Panc1 (cell line): Measurements from ENCODE around the gene SLC16A1. TPM values are rescaled to one million over a fixed set of nuclear protein-coding genes. Genes with fewer than 3 reads are reported as not detected.

Experiments used
- ATAC-seq: fragments of 200-7000 bp; cut with Tn5 transposase; 2 replicates; pipeline ENCODE4 v1.9.1; 2020; ENCODE audit warnings: mild to moderate bottlenecking, moderate library complexity
- BruUV-seq: library from RNA; stranded (reverse); fragments of 400-500 nt; replicated peaks from 2 replicates; lab custom pipeline; 2021; lab: Mats Ljungman, UMichigan
- CTCF ChIA-PET: fragments of 300-600 bp; sonication (Branson Sonifier 250); formaldehyde crosslinking; loops from one replicate; lab custom pipeline; 2022; ENCODE audit warnings: antibody characterized with exemption; lab: Charles Lee
- POLR2A ChIA-PET: fragments of 300-600 bp; sonication (Branson Sonifier 250); formaldehyde crosslinking; loops from one replicate; lab custom pipeline; 2022; ENCODE audit warnings: antibody characterized with exemption; lab: Charles Lee
- DNase-seq: peaks from one replicate; pipeline ENCODE4 v3.0.0-alpha.2; 2010; ENCODE audit warnings: low read depth, low spot score
- H3K27ac ChIP-seq: 2 replicates; pipeline ENCODE4 v1.5.1; 2011; ENCODE audit warnings: mild to moderate bottlenecking, low read length, inconsistent platforms
- H3K27me3 ChIP-seq: fragments of 200-500 bp; sonication (Bioruptor generic); 2 replicates; pipeline ENCODE4 v1.6.0; 2014; ENCODE audit warnings: low read length, inconsistent platforms; ENCODE audit not compliant: control insufficient read depth, insufficient read depth
- H3K36me3 ChIP-seq: fragments of 200-500 bp; sonication (Bioruptor generic); 2 replicates; pipeline ENCODE4 v1.5.1; 2014; ENCODE audit warnings: inconsistent platforms, mild to moderate bottlenecking, low read length, moderate library complexity; ENCODE audit not compliant: control insufficient read depth, insufficient read depth
- H3K4me1 ChIP-seq: 2 replicates; pipeline ENCODE4 v1.5.1; 2011; ENCODE audit warnings: inconsistent platforms, mild to moderate bottlenecking, low read length, moderate library complexity; ENCODE audit not compliant: control insufficient read depth, insufficient read depth
- H3K4me3 ChIP-seq, 2 experiments: 2 replicates each; pipeline ENCODE4 v1.5.1; 2011 to 2012; ENCODE audit warnings: low read depth in 2 of 2, low read length in 2 of 2, mild to moderate bottlenecking in 2 of 2, inconsistent platforms in 1 of 2, moderate library complexity in 1 of 2
- H3K9me3 ChIP-seq: fragments of 200-500 bp; sonication (Bioruptor generic); 2 replicates; pipeline ENCODE4 v1.5.1; 2014; ENCODE audit warnings: low read depth, mild to moderate bottlenecking, inconsistent platforms, low read length, moderate library complexity; ENCODE audit not compliant: control insufficient read depth, insufficient read depth
- POLR2AphosphoS5 ChIP-seq: IDR thresholded peaks from 2 replicates; pipeline ENCODE4 v1.6.1; 2012; ENCODE audit warnings: mild to moderate bottlenecking, low read depth, low read length, moderate library complexity
- REST ChIP-seq, 2 experiments: IDR thresholded peaks; 2 replicates each; pipeline ENCODE4 v1.6.1; 2011 to 2012; ENCODE audit warnings: low read depth in 2 of 2, control low read depth in 1 of 2, low read length in 1 of 2, mild to moderate bottlenecking in 1 of 2, moderate library complexity in 1 of 2; ENCODE audit not compliant: insufficient read depth in 1 of 2
- TCF7L2 ChIP-seq: IDR thresholded peaks from 2 replicates; pipeline ENCODE4 v1.6.1; 2011; ENCODE audit warnings: mild to moderate bottlenecking, low read depth, low read length, inconsistent platforms
- in situ Hi-C: cut with HindIII; loops from 2 replicates; pipeline ENCODE4 v1.10.0; 2016; ENCODE audit warnings: low sequenced_read_pairs, low pct_unique_long_range_greater_than_20kb
- intact Hi-C: fragments of 100-400 bp; cut with micrococcal nuclease; formaldehyde crosslinking; loops from one replicate; pipeline ENCODE4 v1.10.0; 2022; ENCODE audit not compliant: unreplicated experiment
- total RNA-seq: library from RNA; stranded (reverse); gene quantifications from one replicate; pipeline ENCODE4 v1.2.1, GENCODE V29; 2021; ENCODE audit not compliant: unreplicated experiment
- TF ChIP-seq, protein P1 (sequence below): fragments of 450-650 bp; IDR thresholded peaks from 2 replicates; pipeline ENCODE4 v1.5.1; 2017; ENCODE audit warnings: mild to moderate bottlenecking

The SLC16A1 gene
- total RNA-seq, 1 experiment from 2014 or later, result 51.5 TPM

GRCh38 chr1:112954945-112955772 is 837 bp downstream of the SLC16A1 start:
- Histone ChIP-seq H3K4me1 (peaks cover 5% of the 10 kb centered on the region), H3K9me3 (no peaks in the 10 kb centered on the region), H3K27ac (peak overlapping the region; percentile 83), H3K4me3 (peak overlapping the region; percentile 81 to 87), H3K36me3 (no peaks in the 10 kb centered on the region), H3K27me3 (no peaks in the 10 kb centered on the region)
- ChIA-PET CTCF (interaction anchor here (0.6 kb wide), 1 partner anchor 113 kb away, joined by 3 read pairs; no protein-coding TSS in a partner anchor), POLR2A (interaction anchor here (0.6 kb wide), 1 partner anchor 58 kb away, joined by 9 read pairs; no protein-coding TSS in a partner anchor)
- no TSS peak for BruUV-seq
- 0 out of 2 replicates have a peak, but pooled peaks have one; percentile 53 for TF ChIP-seq TCF7L2
- TF ChIP-seq, protein P1, sequence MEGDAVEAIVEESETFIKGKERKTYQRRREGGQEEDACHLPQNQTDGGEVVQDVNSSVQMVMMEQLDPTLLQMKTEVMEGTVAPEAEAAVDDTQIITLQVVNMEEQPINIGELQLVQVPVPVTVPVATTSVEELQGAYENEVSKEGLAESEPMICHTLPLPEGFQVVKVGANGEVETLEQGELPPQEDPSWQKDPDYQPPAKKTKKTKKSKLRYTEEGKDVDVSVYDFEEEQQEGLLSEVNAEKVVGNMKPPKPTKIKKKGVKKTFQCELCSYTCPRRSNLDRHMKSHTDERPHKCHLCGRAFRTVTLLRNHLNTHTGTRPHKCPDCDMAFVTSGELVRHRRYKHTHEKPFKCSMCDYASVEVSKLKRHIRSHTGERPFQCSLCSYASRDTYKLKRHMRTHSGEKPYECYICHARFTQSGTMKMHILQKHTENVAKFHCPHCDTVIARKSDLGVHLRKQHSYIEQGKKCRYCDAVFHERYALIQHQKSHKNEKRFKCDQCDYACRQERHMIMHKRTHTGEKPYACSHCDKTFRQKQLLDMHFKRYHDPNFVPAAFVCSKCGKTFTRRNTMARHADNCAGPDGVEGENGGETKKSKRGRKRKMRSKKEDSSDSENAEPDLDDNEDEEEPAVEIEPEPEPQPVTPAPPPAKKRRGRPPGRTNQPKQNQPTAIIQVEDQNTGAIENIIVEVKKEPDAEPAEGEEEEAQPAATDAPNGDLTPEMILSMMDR, result no peak
- intact Hi-C loops, result loop anchor here (10.0 kb wide), 1 partner anchor 90 kb away; no protein-coding TSS in a partner anchor
- ATAC-seq (peak; percentile 55), DNase-seq (no peak)
- in situ Hi-C loops, result no loop called here

GRCh38 chr1:112954017-112954650 is 1.9 kb downstream of the SLC16A1 start:
- DNase-seq (no peak), ATAC-seq (no peak)
- in situ Hi-C loops (no loop called here), intact Hi-C loops (loop anchor here (10.0 kb wide), 1 partner anchor 91 kb away; no protein-coding TSS in a partner anchor)
- Histone ChIP-seq H3K9me3 (no peaks in the 10 kb centered on the region), H3K4me3 (peak overlapping the region; percentile 81 to 87), H3K36me3 (no peaks in the 10 kb centered on the region), H3K4me1 (peaks cover 5% of the 10 kb centered on the region), H3K27me3 (no peaks in the 10 kb centered on the region), H3K27ac (peak overlapping the region; percentile 83)
- ChIA-PET CTCF (interaction anchor here (0.6 kb wide), 2 partner anchors 54 to 114 kb away, joined by 3 read pairs; no protein-coding TSS in a partner anchor), POLR2A (no interaction called here)
- TF ChIP-seq REST (IDR thresholded peaks at IDR 0.05; ENCODE audit: insufficient read depth in 1 of 2, low read depth in 2 of 2, low read length in 1 of 2) (no peak), POLR2AphosphoS5 (no peak)
- TF ChIP-seq, protein P1, result no peak
- no TSS peak for BruUV-seq
